K562 (cell line): ENCODE data around the gene ANXA4. TPM values are rescaled to one million over a fixed set of nuclear protein-coding genes. Genes with fewer than 3 reads are reported as not detected.

Experiments
- ATF1 ChIP-seq, 2 experiments: fragments of 450-650 bp in 1 of 2; IDR thresholded peaks; 2 replicates each; pipeline ENCODE4 v1.6.1; 2016; ENCODE audit warnings: missing compliant biosample characterization in 1 of 2, missing genetic modification characterization in 1 of 2
- BHLHE40 ChIP-seq: IDR thresholded peaks from 2 replicates; pipeline ENCODE4 v1.6.1; 2011; ENCODE audit warnings: low read length, improper control_type of control experiment
- CEBPG ChIP-seq, 3 experiments: fragments of 200-800 bp in 1 of 3; sonication (Bioruptor generic) in 1 of 3; sonication (generic) in 1 of 3; formaldehyde crosslinking in 1 of 3; IDR thresholded peaks in 2 of 3; conservative IDR thresholded peaks in 1 of 3; 2 replicates each; pipeline versions ENCODE4 v1.6.1 to v1.8.0; 2016 to 2022; ENCODE audit warnings: missing compliant biosample characterization in 2 of 3, missing genetic modification characterization in 2 of 3, mild to moderate bottlenecking in 1 of 3, missing genetic modification reagents in 1 of 3
- CHD1 ChIP-seq: fragments of 200-600 bp; sonication (generic); IDR thresholded peaks from one replicate; pipeline ENCODE4 v1.6.1; 2012; ENCODE audit warnings: mild to moderate bottlenecking, moderate library complexity, low read length, inconsistent platforms
- CUX1 ChIP-seq: fragments of 200-800 bp; sonication (Bioruptor generic); IDR thresholded peaks from 2 replicates; pipeline ENCODE4 v1.6.1; 2016; ENCODE audit warnings: missing genetic modification characterization, missing compliant biosample characterization
- E2F1 ChIP-seq: sonication (generic); formaldehyde crosslinking; IDR thresholded peaks from 2 replicates; pipeline ENCODE4 v1.8.1; 2023; ENCODE audit warnings: mild to moderate bottlenecking, missing genetic modification reagents, moderate library complexity
- ELF1 ChIP-seq: fragments of 200-800 bp; sonication (Bioruptor generic); IDR thresholded peaks from 2 replicates; pipeline ENCODE4 v1.6.1; 2016; ENCODE audit warnings: missing genetic modification characterization, missing compliant biosample characterization
- FIP1L1 ChIP-seq: fragments of 200-400 bp; formaldehyde crosslinking; IDR thresholded peaks from 2 replicates; pipeline ENCODE4 v1.6.1; 2018; ENCODE audit warnings: mild to moderate bottlenecking, low read depth, low read length; ENCODE audit not compliant: poor library complexity, severe bottlenecking
- GABPB1 ChIP-seq: sonication (generic); formaldehyde crosslinking; IDR thresholded peaks from 2 replicates; pipeline ENCODE4 v1.8.0; 2022; ENCODE audit warnings: mild to moderate bottlenecking, missing genetic modification reagents
- HNRNPLL ChIP-seq: fragments of 200-400 bp; formaldehyde crosslinking; IDR thresholded peaks from 2 replicates; pipeline ENCODE4 v1.6.1; 2017; ENCODE audit warnings: low read length, low read depth, mild to moderate bottlenecking; ENCODE audit not compliant: poor library complexity, severe bottlenecking
- KDM2B ChIP-seq: fragments of 250-450 bp; sonication (Bioruptor Pico); IDR thresholded peaks from 2 replicates; pipeline ENCODE4 v1.8.0; 2021; ENCODE audit warnings: mild to moderate bottlenecking, moderate library complexity
- LEF1 ChIP-seq: fragments of 450-650 bp; IDR thresholded peaks from 2 replicates; pipeline ENCODE4 v1.6.1; 2016; ENCODE audit warnings: mild to moderate bottlenecking
- RCOR1 ChIP-seq, 2 experiments: IDR thresholded peaks; 2 replicates each; pipeline ENCODE4 v1.6.1; 2012; ENCODE audit warnings: low read depth in 2 of 2, low read length in 2 of 2, borderline replicate concordance in 1 of 2, improper control_type of control experiment in 1 of 2
- U2AF2 ChIP-seq: fragments of 200-400 bp; formaldehyde crosslinking; optimal IDR thresholded peaks from 2 replicates; pipeline ENCODE3; 2017; ENCODE audit warnings: low read depth, mild to moderate bottlenecking, low read length
- ZBTB34 ChIP-seq: fragments of 250-450 bp; sonication (Bioruptor Pico); IDR thresholded peaks from 2 replicates; pipeline ENCODE4 v1.8.0; 2021; ENCODE audit warnings: mild to moderate bottlenecking, moderate library complexity
- ZEB2 ChIP-seq: fragments of 450-650 bp; IDR thresholded peaks from 2 replicates; pipeline ENCODE4 v1.6.1; 2016
- ZNF224 ChIP-seq: sonication (generic); formaldehyde crosslinking; IDR thresholded peaks from 2 replicates; pipeline ENCODE4 v1.8.0; 2022; ENCODE audit warnings: mild to moderate bottlenecking, missing genetic modification reagents
- ZNF24 ChIP-seq: fragments of 450-650 bp; IDR thresholded peaks from 2 replicates; pipeline ENCODE4 v1.6.1; 2016
- polyA plus RNA-seq, 8 experiments: library from polyadenylated mRNA; depleted of rRNA in 4 of 8; stranded (reverse) in 5 of 8; unstranded in 3 of 8; fragments of >200 nt; fragmentation: Nextera tagmentation in 2 of 8; fragmentation: Illumina TruSeq in 1 of 8; extraction: Ambion mirVana in 2 of 8; extraction: Trizol in 1 of 8; gene quantifications; 2 replicates each; pipeline versions ENCODE4 v1.2.1 to v1.2.3, GENCODE V29; 2011 to 2014; ENCODE audit warnings: inconsistent platforms in 1 of 8, missing spikeins in 1 of 8
- total RNA-seq, 7 experiments: library from RNA; depleted of rRNA in 6 of 7; stranded (reverse); fragments of >200 nt in 6 of 7; fragmentation: Illumina TruSeq in 2 of 7; extraction: Trizol in 2 of 7; gene quantifications; 2 replicates each; pipeline versions ENCODE4 v1.2.1 to v1.2.3, GENCODE V29; 2011 to 2021; ENCODE audit warnings: low replicate concordance in 1 of 7

ANXA4 gene
- total and polyA plus RNA-seq, 9 of the 15 experiments (the other 6 are each of a cell fraction or from before 2014, with no cell fraction given), result 3.4 to 13.6 (median 11.6) TPM

- TF ChIP-seq GABPB1 (CRISPR knock-in tag) (no peak), E2F1 (CRISPR knock-in tag) (no peak), RCOR1 (IDR thresholded peaks at IDR 0.05; ENCODE audit: borderline replicate concordance in 1 of 2, low read depth in 2 of 2, low read length in 2 of 2) (peak in 1 of 2 experiments; percentile 87; a peak in 2 of 4 replicates), ELF1 (no peak), LEF1 (peak; percentile 26; the same call in 1 of the 2 replicates), ATF1 (CRISPR knock-in tag; IDR thresholded peaks at IDR 0.05) (no peak), ATF1 (tag; IDR thresholded peaks at IDR 0.05) (0 out of 2 replicates have a peak, but pooled peaks have one; percentile 30), CHD1 (no peak), KDM2B (CRISPR knock-in tag) (no peak), CEBPG (CRISPR knock-in tag; IDR thresholded peaks at IDR 0.05) (no peak), CEBPG (tag; conservative IDR thresholded peaks at IDR 0.05 in 1 of 2, IDR thresholded peaks at IDR 0.05 in 1 of 2) (no peak), CUX1 (CRISPR knock-in tag) (0 out of 2 replicates have a peak, but pooled peaks have one; percentile 50), HNRNPLL (no peak), ZNF24 (no peak), BHLHE40 (peak; percentile 24; the same call in 1 of the 2 replicates), FIP1L1 (no peak), ZEB2 (0 out of 2 replicates have a peak, but pooled peaks have one; percentile 27), ZBTB34 (CRISPR knock-in tag) (no peak), U2AF2 (no peak), ZNF224 (no peak)
Observed at GRCh38 chr2:69770193-69770702, 28.3 kb downstream of the ANXA4 start (continued).
